Measurements from ENCODE around the gene TSPAN14. TPM values are rescaled to one million over a fixed set of nuclear protein-coding genes. Genes with fewer than 3 reads are reported as not detected.

TSPAN14 gene
- total and polyA plus RNA-seq, 2 of the 13 experiments (the other 11 are each of a cell fraction or from before 2014, with no cell fraction given), result 24.1 to 80.6 TPM

- H4K20me1 ChIP-seq (ENCODE audit: insufficient read depth, low read length), result peaks cover 16% of the 10 kb centered on the region; the same call in 1 of the 2 replicates
- H2AFZ ChIP-seq (ENCODE audit: low read length), result no peak overlapping the region
- no peak for FAIRE-seq
- no peak for TF ChIP-seq ZNF160 (CRISPR knock-in tag; IDR thresholded peaks at IDR 0.05)
- no peak for TF ChIP-seq TBX2 (CRISPR knock-in tag; IDR thresholded peaks at IDR 0.05; ENCODE audit: borderline replicate concordance)
- no peak for TF ChIP-seq ZNF570 (CRISPR knock-in tag; IDR thresholded peaks at IDR 0.05; ENCODE audit: borderline replicate concordance)
- no peak for TF ChIP-seq KDM5A (IDR thresholded peaks at IDR 0.05; ENCODE audit: borderline replicate concordance, low read length)
- TF ChIP-seq RFXAP (CRISPR knock-in tag; IDR thresholded peaks at IDR 0.05; ENCODE audit: borderline replicate concordance), result no peak
- TF ChIP-seq AGO2 (optimal IDR thresholded peaks at IDR 0.05; ENCODE audit: low read depth, low read length), result no peak
- TF ChIP-seq HNF4G (IDR thresholded peaks at IDR 0.05; ENCODE audit: borderline replicate concordance, low read depth, low read length), result no peak
- no peak for TF ChIP-seq HNF4G (CRISPR knock-in tag; IDR thresholded peaks at IDR 0.05; ENCODE audit: borderline replicate concordance, low read depth)
- TF ChIP-seq SIN3B (IDR thresholded peaks at IDR 0.05; ENCODE audit: low read length), result no peak
- TF ChIP-seq, protein P1, sequence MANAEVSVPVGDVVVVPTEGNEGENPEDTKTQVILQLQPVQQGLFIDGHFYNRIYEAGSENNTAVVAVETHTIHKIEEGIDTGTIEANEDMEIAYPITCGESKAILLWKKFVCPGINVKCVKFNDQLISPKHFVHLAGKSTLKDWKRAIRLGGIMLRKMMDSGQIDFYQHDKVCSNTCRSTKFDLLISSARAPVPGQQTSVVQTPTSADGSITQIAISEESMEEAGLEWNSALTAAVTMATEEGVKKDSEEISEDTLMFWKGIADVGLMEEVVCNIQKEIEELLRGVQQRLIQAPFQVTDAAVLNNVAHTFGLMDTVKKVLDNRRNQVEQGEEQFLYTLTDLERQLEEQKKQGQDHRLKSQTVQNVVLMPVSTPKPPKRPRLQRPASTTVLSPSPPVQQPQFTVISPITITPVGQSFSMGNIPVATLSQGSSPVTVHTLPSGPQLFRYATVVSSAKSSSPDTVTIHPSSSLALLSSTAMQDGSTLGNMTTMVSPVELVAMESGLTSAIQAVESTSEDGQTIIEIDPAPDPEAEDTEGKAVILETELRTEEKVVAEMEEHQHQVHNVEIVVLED (CRISPR knock-in tag; IDR thresholded peaks at IDR 0.05; ENCODE audit: borderline replicate concordance), result no peak
- no peak for TF ChIP-seq REXO4 (CRISPR knock-in tag; IDR thresholded peaks at IDR 0.05; ENCODE audit: borderline replicate concordance)
- TF ChIP-seq TFAP4 (IDR thresholded peaks at IDR 0.05; ENCODE audit: borderline replicate concordance, low read depth), result no peak
- no peak for TF ChIP-seq E2F5 (CRISPR knock-in tag; conservative IDR thresholded peaks at IDR 0.05)
- TF ChIP-seq SALL1 (CRISPR knock-in tag; IDR thresholded peaks at IDR 0.05), result no peak
- TF ChIP-seq JUNB (CRISPR knock-in tag; IDR thresholded peaks at IDR 0.05; ENCODE audit: borderline replicate concordance), result no peak
- TF ChIP-seq ZBTB1 (CRISPR knock-in tag; IDR thresholded peaks at IDR 0.05; ENCODE audit: borderline replicate concordance), result no peak
- H3K4me2 ChIP-seq (ENCODE audit: low read depth, low read length), result no peak overlapping the region
- intact Hi-C loops (cut with micrococcal nuclease; ENCODE audit: unreplicated experiment) (no loop called here), in situ Hi-C loops (cut with HindIII; ENCODE audit: extremely low pct_ligation_motif_present, low pct_unique_long_range_greater_than_20kb) (no loop called here)
- 100% methylated on average over 1 of the region's 1 CpG for WGBS (ENCODE audit: low lambda C conversion rate)
- peaks cover 40% of the 10 kb centered on the region for H3K4me1 ChIP-seq (ENCODE audit: insufficient read depth, low read length)
- no peaks in the 10 kb centered on the region for H3K9me3 ChIP-seq (ENCODE audit: low read length)
- ChIA-PET CTCF (ENCODE audit: low intra/inter-chr PET ratio, low total read pairs) (no interaction called here), POLR2A (no interaction called here)
- H3K9ac ChIP-seq (ENCODE audit: insufficient read depth, low read depth, low read length), result no peak overlapping the region
- no TSS peak for BruUV-seq (replicated peaks)
- ATAC-seq, result no peak
- H3K27me3 ChIP-seq (ENCODE audit: control insufficient read depth in 1 of 2, insufficient read depth in 2 of 2, low read length in 2 of 2), result no peaks in the 10 kb centered on the region
- H3K36me3 ChIP-seq (replicated peaks in 1 of 2; ENCODE audit: control insufficient read depth in 1 of 2, insufficient read depth in 2 of 2, low read length in 2 of 2), result peaks cover 5 to 22% of the 10 kb centered on the region in 2 experiments; a peak in 4 of 5 replicates
- no peak overlapping the region for H3K27ac ChIP-seq (ENCODE audit: extremely low read length, insufficient read depth, low read length)
- no peak overlapping the region for H3K4me3 ChIP-seq (replicated peaks in 1 of 3; ENCODE audit: insufficient read depth in 1 of 3, low read depth in 2 of 3, low read length in 3 of 3)
- peaks cover 76% of the 10 kb centered on the region for H3K79me2 ChIP-seq (ENCODE audit: insufficient read depth, low read length)
- DNase-seq (ENCODE audit: low spot score), result no peak
Measured at GRCh38 chr10:80476685-80477084, 22.6 kb downstream of the TSPAN14 start.
